Neural progenitor cell (in vitro differentiated cells): Measurements from ENCODE around the gene HIVEP2.

Experiments used
- CTCF ChIP-seq: fragments of 200-600 bp; sonication (generic); IDR thresholded peaks from 2 replicates; pipeline ENCODE4 v1.5.1; 2017; ENCODE audit warnings: antibody characterized with exemption, mild to moderate bottlenecking
- EZH2 ChIP-seq: fragments of 200-600 bp; sonication (generic); IDR thresholded peaks from 2 replicates; pipeline ENCODE4 v1.6.1; 2017; ENCODE audit warnings: antibody characterized with exemption, mild to moderate bottlenecking, moderate library complexity
- EZH2phosphoT487 ChIP-seq: fragments of 200-600 bp; sonication (generic); IDR thresholded peaks from 2 replicates; pipeline ENCODE4 v1.6.1; 2017; ENCODE audit warnings: antibody characterized with exemption

GRCh38 chr6:142773324-142773723 is 171.7 kb downstream of the HIVEP2 start:
- no peak for TF ChIP-seq EZH2
- TF ChIP-seq CTCF = no peak
- no peak for TF ChIP-seq EZH2phosphoT487
